GM21737 (cell line): ENCODE data around the gene AQP9.
"Not testable (repeated sequence)": the region's sequence is repeated elsewhere in the genome, so short reads cannot be mapped to it uniquely, and the experiment has no call there.

Experiments
- ATAC-seq: cut with Tn5 transposase; IDR thresholded peaks from one replicate; pipeline ENCODE4 v1.9.1; 2021; ENCODE audit warnings: mild to moderate bottlenecking, moderate library complexity; ENCODE audit not compliant: unreplicated experiment

AQP9 gene

GRCh38 chr15:58138106-58138505 is at the start of gene AQP9:
AQP9 (plus strand) TSS chr15:58138381; CDS start chr15:58138566, 185 bp downstream.
- no peak for ATAC-seq

- no peak for ATAC-seq
These were observed 42.8 kb upstream of the AQP9 start for GRCh38 chr15:58095415-58095814.

GRCh38 chr15:58096529-58097084 is 41.6 kb upstream of the AQP9 start:
- no peak for ATAC-seq

DNA sequence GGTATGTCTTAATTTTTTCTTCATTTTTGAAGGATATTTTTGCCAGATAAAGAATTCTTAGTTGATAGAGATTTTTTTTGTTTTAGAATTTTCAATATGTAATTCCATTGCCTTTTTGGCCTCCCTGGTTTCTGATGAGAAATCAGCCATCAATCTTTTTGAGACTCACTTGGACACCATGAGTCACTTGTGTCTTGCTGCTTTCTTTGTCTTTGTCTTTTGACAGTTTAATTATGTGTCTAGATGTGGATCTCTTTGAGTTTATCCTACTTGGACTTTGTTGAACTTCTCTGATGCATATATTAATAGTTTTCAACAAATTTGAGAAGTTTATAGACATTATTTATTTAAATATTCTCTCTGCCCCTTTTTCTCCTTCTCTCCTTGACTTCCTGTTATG is 34.7 kb upstream of the AQP9 start:
- ATAC-seq = no peak

GRCh38 chr15:58108117-58108516 is 30.1 kb upstream of the AQP9 start:
- ATAC-seq = no peak

GRCh38 chr15:58109419-58109818 is 28.8 kb upstream of the AQP9 start:
- ATAC-seq = no peak

DNA sequence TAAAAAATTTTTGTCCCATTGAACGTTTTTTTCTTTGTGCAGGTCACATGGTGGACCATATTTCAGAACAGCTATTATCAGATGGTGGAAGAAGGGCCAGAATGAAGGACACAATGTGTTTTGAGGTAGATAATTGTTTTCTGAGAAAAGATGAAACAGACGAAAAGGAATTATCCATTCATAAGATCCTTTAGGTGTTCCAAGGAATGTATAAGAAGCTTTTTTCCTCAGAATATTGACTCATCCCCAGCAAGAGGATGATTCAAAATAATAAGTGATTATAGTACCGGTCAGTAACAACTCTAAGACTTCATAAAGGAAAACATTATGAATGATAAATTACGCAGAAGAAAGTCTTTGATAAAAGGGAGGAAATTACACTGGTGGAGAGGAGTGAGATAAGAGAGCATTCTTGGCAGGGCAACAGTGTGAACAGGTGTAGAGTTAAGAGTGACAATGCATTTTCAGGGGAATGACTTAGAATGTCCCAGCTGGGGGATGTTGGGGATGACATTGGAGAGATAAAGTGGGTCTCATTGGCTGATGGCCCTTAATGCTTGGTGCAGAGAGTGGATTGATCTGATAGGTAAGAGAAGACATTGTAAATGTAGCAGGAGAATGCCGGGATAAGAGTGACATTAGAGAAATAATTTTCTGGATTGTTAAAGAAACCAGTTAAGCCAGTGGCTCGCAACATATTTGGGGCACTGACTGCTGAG is 27.0 kb upstream of the AQP9 start:
- ATAC-seq = no peak

DNA sequence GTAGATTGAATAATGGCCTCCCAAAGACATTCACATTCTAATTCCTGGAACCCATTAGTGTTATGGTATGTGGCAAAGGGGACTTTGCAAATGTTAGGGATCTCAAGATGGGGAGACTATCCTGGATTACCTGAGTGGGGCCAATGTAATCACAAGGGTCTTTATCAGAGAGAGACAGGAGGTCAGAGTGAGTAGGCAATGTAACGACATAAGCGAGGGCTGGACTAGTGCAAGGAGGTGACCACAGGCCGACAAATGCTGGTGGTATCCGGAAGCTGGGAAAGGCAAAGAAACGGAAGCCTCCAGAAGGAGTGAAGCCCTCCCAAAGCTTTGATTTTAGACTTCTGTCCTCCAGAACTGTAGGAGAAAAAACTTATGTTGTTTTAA is 26.5 kb upstream of the AQP9 start:
- no peak for ATAC-seq

DNA sequence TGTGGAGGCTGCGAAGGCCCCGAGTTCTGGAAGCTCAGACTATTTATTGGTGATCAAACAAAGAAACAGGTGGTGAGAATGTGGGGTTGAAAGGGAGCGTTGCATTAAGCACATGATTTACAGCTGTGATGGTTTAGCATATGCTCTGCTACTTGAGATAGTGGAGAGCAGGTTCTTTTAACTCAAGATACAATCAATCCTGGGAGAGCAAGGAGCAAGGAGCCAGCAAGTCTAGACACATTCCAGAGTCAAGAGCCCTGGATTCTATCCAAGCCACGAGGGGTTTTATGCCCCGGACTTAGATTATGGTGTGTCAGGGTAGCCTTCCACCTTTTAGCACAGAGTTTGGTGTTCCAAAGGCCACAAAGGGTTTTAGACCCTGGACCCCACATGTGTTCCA is 24.8 kb upstream of the AQP9 start:
- not testable (repeated sequence) for ATAC-seq

GRCh38 chr15:58114388-58114787 is 23.8 kb upstream of the AQP9 start:
- no peak for ATAC-seq

- ATAC-seq = no peak
These were observed 23.4 kb upstream of the AQP9 start for GRCh38 chr15:58114812-58115211.

DNA sequence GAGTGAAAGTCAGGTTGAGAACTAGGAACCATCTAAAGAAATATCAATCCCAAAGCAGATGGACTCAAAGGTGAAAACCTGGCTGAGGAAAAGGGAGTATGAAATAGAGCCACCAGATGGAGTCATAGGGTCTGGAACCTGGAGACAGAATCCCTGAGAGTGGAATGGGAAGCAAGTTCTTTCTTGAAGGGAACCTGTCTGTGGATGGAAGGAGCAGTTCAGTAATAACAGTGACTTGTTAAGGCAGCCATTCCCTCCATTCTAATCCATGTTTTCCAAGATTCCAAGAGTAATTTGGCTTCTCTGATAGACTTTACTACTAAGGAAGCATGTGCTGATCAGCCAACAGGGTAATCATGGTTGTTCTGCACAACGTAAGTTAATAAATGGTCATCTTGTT is 22.5 kb upstream of the AQP9 start:
- no peak for ATAC-seq

DNA sequence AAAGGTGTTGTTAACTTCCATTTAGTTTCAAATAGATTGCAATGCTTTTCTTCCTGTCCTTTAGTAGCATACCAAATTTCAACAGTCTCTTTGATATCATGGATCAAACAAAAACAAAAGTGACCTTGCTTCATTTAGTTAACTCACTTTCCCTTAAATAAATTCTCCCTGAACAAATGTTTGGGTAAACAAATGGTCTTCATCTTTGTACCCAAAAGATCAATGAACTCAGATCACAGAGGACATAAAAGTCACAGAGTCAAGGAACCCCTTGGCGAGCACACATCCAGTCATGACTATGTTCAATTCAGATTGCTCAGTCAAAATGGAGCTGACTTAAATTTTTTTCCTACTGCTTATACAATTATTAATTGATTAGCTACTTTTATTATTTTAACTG is 20.6 kb upstream of the AQP9 start:
- no peak for ATAC-seq

- ATAC-seq = no peak
These were observed 19.9 kb upstream of the AQP9 start for GRCh38 chr15:58118272-58118671.

DNA sequence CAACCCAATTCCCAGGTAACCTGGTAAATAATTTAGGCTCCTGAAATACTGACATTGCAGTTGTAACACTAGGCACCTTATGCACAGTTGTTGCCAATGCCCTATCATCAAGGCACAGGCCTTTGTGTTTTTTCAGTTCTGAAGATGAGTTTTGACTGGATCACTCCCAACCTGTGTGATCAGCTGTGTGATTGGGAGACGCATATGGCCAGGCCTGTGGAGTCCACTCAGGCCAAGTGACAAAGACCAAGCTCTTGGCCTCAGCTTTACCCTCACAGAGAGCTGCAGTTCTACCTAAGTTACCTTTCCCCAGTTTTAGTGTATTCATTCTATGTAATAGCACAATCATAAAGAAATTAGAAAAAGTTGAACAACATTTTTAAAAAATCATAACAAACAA is 19.2 kb upstream of the AQP9 start:
- no peak for ATAC-seq

DNA sequence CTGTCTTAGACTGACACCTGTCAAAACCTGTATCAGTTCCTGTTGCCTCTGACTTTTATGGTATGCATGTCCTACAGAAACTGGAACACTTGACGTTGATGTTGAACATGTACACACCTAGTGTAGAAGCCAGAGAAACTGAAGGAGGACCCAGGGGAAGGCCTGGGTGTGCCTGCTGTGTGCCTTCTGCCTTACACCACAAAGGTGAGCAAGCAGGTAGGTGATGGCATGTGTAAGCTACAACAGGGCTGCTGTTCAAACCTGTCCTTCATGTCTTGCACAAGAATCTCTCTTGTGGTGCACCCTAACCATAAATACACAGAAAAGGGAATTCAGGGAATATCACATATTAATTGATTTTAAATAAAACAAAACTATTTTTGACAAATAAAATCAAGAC is 13.6 kb upstream of the AQP9 start:
- ATAC-seq = no peak

DNA sequence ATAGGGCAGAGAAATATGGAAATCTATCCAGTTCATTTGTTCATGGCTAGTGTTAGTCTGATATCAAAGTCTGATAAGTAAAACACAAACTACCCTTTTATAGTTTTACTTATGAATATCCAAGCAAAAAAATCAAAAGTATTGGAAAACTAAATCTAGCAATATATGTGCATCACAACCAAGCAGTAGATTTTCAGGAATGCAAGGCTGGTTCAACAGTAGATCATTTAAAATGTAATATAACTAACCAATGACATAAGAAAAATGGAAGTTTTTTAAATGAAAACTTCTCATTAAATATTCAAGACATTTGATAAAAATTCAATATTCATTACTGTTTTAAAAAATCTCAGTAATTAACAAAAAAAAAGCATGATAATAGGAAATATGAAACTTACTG is 12.8 kb upstream of the AQP9 start:
- ATAC-seq = no peak

GRCh38 chr15:58134886-58135285 is 3.3 kb upstream of the AQP9 start:
- ATAC-seq = no peak

GRCh38 chr15:58135511-58136174 is 2.5 kb upstream of the AQP9 start:
- no peak for ATAC-seq

GRCh38 chr15:58136731-58137130 is 1.4 kb upstream of the AQP9 start:
- ATAC-seq = no peak

- ATAC-seq = no peak
These were observed 495 bp upstream of the AQP9 start for GRCh38 chr15:58137686-58138085.

DNA sequence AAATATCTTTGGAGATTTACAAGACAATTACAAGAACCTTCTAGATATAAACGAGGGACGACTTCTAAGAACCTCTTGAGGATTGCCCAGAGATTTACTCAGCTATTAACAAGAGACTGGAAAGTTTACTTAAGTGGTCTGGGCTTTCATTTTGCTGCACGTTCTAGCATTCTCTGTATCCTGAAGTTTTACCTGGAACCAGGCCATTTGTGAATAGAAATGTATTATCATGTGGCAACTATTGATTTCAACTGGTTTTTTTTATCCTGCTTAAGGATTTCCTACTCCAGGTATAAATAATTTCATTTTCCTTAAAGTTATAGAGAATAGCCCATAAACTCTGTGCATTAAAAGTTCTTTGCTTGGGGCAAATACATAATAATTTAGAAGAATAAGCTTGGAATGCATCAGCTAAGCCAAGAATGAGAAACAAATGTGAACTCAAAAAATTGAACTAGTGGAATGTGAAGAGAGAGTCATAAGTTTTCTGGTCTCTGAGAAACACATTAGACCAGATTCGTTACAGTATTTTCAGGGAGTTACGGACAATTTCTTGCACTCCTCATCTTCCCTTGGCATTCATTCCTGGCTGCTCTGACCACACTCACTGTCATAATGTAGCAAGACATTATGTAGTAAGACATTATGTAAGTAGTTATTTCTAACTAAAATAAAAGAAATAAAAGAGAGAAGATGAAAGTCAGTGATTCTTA is 1.3 kb downstream of the AQP9 start:
- ATAC-seq = no peak
